A549 (cell line): ENCODE results near the gene ARL3. TPM values are rescaled to one million over a fixed set of nuclear protein-coding genes. Genes with fewer than 3 reads are reported as not detected.

Source experiments
- ATAC-seq, 2 experiments: fragments of 200-7000 bp in 1 of 2; fragments of >200 bp in 1 of 2; cut with Nextera tagmentation in 1 of 2; cut with Tn5 transposase in 1 of 2; 3 replicates each; pipeline versions ENCODE4 v1.8.0 to v1.9.1; 2018 to 2020; ENCODE audit warnings: mild to moderate bottlenecking in 1 of 2, moderate library complexity in 1 of 2
- CTCF ChIA-PET: fragments of 300-600 bp; sonication (Branson Sonifier 250); formaldehyde crosslinking; extraction: SDS; loops from one replicate; lab custom pipeline; 2021; ENCODE audit warnings: antibody characterized with exemption, inconsistent platforms; lab: Yijun Ruan, JAX
- POLR2A ChIA-PET: fragments of 350-600 bp; formaldehyde crosslinking; extraction: SDS; loops from one replicate; lab custom pipeline; 2021; ENCODE audit warnings: antibody characterized with exemption, inconsistent platforms; lab: Yijun Ruan, JAX
- DNase-seq, 2 experiments: peaks; one replicate each; pipeline versions ENCODE4 v3.0.0 to v3.0.0-alpha.2; 2011 to 2016; ENCODE audit warnings: low read depth in 1 of 2, low spot score in 1 of 2
- FAIRE-seq: peaks from 2 replicates; lab custom pipeline; 2011; peaks lifted over from hg19 to GRCh38; lab: Jason Lieb, UNC
- H3K27ac ChIP-seq, 2 experiments: fragments of >200 bp; sonication (Bioruptor Twin); formaldehyde crosslinking; 3 replicates each; pipeline ENCODE4 v1.5.1; 2016 to 2017
- H3K4me1 ChIP-seq: fragments of >200 bp; sonication (Bioruptor Twin); formaldehyde crosslinking; 3 replicates; pipeline ENCODE4 v1.6.1; 2016
- H3K4me2 ChIP-seq: fragments of >200 bp; sonication (Bioruptor Twin); formaldehyde crosslinking; 3 replicates; pipeline ENCODE4 v1.6.1; 2016
- H3K4me3 ChIP-seq: fragments of >200 bp; sonication (Bioruptor Twin); formaldehyde crosslinking; 3 replicates; pipeline ENCODE4 v1.5.1; 2016
- H3K9me3 ChIP-seq: fragments of >200 bp; sonication (Bioruptor Twin); formaldehyde crosslinking; 3 replicates; pipeline ENCODE4 v1.6.1; 2016
- ATOH8 ChIP-seq: fragments of 250-450 bp; sonication (Bioruptor Pico); IDR thresholded peaks from 2 replicates; pipeline ENCODE4 v1.5.0; 2020; ENCODE audit warnings: low read depth, mild to moderate bottlenecking, moderate library complexity
- BCL3 ChIP-seq: fragments of >200 bp; sonication (Bioruptor Twin); formaldehyde crosslinking; IDR thresholded peaks from 3 replicates; pipeline ENCODE4 v1.6.1; 2016
- CBX8 ChIP-seq: fragments of 200-600 bp; sonication (generic); IDR thresholded peaks from 2 replicates; pipeline ENCODE4 v1.6.1; 2016
- CHD4 ChIP-seq: fragments of 200-600 bp; sonication (generic); IDR thresholded peaks from 2 replicates; pipeline ENCODE4 v1.6.1; 2016; ENCODE audit warnings: antibody characterized with exemption, mild to moderate bottlenecking, borderline replicate concordance
- EP300 ChIP-seq, 2 experiments: fragments of >200 bp; sonication (Bioruptor Twin); formaldehyde crosslinking; IDR thresholded peaks; 2 replicates in 1 of 2; 3 replicates in 1 of 2; pipeline ENCODE4 v1.6.1; 2016 to 2017
- ESRRA ChIP-seq: fragments of 150-350 bp; IDR thresholded peaks from 2 replicates; pipeline ENCODE4 v1.6.1; 2014; ENCODE audit warnings: mild to moderate bottlenecking, low read length, borderline replicate concordance
- FOSL2 ChIP-seq, 2 experiments: fragments of 450-650 bp in 1 of 2; fragments of >200 bp in 1 of 2; sonication (Bioruptor Twin) in 1 of 2; formaldehyde crosslinking; IDR thresholded peaks; 2 replicates each; pipeline versions ENCODE4 v1.5.0 to v1.6.1; 2016 to 2020; ENCODE audit warnings: mild to moderate bottlenecking in 1 of 2, moderate library complexity in 1 of 2
- HEYL ChIP-seq: fragments of 250-450 bp; sonication (Bioruptor Pico); IDR thresholded peaks from 2 replicates; pipeline ENCODE4 v1.8.0; 2021; ENCODE audit warnings: mild to moderate bottlenecking, moderate library complexity
- HOXA7 ChIP-seq: fragments of 250-450 bp; sonication (Bioruptor Pico); IDR thresholded peaks from 2 replicates; pipeline ENCODE4 v1.5.0; 2020; ENCODE audit warnings: mild to moderate bottlenecking, moderate library complexity
- HOXB5 ChIP-seq: fragments of 250-450 bp; sonication (Bioruptor Pico); IDR thresholded peaks from 2 replicates; pipeline ENCODE4 v1.5.0; 2020; ENCODE audit warnings: mild to moderate bottlenecking, moderate library complexity
- JUNB ChIP-seq: fragments of >200 bp; sonication (Bioruptor Twin); formaldehyde crosslinking; IDR thresholded peaks from 2 replicates; pipeline ENCODE4 v1.6.1; 2016
- KDM1A ChIP-seq: fragments of 200-600 bp; sonication (generic); IDR thresholded peaks from 2 replicates; pipeline ENCODE4 v1.6.1; 2016; ENCODE audit warnings: low read depth, mild to moderate bottlenecking
- KDM5A ChIP-seq: fragments of 200-600 bp; sonication (generic); IDR thresholded peaks from 2 replicates; pipeline ENCODE4 v1.6.1; 2016; ENCODE audit warnings: antibody characterized with exemption, mild to moderate bottlenecking
- MAFK ChIP-seq: fragments of 450-650 bp; IDR thresholded peaks from 2 replicates; pipeline ENCODE4 v1.6.1; 2014; ENCODE audit not compliant: partially characterized antibody
- NFE2L2 ChIP-seq: fragments of 150-350 bp; conservative IDR thresholded peaks from 2 replicates; pipeline ENCODE4 v1.6.1; 2014; ENCODE audit warnings: low read length
- PBX3 ChIP-seq: IDR thresholded peaks from 2 replicates; pipeline ENCODE4 v1.6.1; 2012
- POLR2A ChIP-seq: IDR thresholded peaks from 2 replicates; pipeline ENCODE4 v1.6.1; 2012; ENCODE audit warnings: mild to moderate bottlenecking, low read length
- REST ChIP-seq: fragments of 200-600 bp; sonication (generic); IDR thresholded peaks from 2 replicates; pipeline ENCODE4 v1.6.1; 2016; ENCODE audit warnings: antibody characterized with exemption, mild to moderate bottlenecking, moderate library complexity
- RNF2 ChIP-seq: fragments of 200-600 bp; sonication (generic); IDR thresholded peaks from 2 replicates; pipeline ENCODE4 v1.6.1; 2016; ENCODE audit warnings: low read depth, mild to moderate bottlenecking, antibody characterized with exemption, moderate library complexity, borderline replicate concordance
- ZC3H11A ChIP-seq: fragments of 450-650 bp; IDR thresholded peaks from 2 replicates; pipeline ENCODE4 v1.6.1; 2014; ENCODE audit warnings: antibody characterized with exemption, mild to moderate bottlenecking
- ZSCAN20 ChIP-seq: fragments of 250-450 bp; sonication (Bioruptor Pico); IDR thresholded peaks from 2 replicates; pipeline ENCODE4 v1.8.0; 2022; ENCODE audit warnings: mild to moderate bottlenecking, moderate library complexity
- WGBS: methylation state at CpG from one replicate; pipeline ENCODE4 v1.1.6; 2017; ENCODE audit errors: missing lambda C conversion rate; 5-methylcytosine and 5-hydroxymethylcytosine counted together
- polyA plus RNA-seq, 4 experiments: library from polyadenylated mRNA; depleted of rRNA in 3 of 4; stranded (reverse); fragments of >200 nt; fragmentation: RNase III in 1 of 4; extraction: RNeasy Plus Mini Kit Qiagen cat#74134 plus additional on column Dnase treatment in 1 of 4; gene quantifications; 2 replicates in 3 of 4; 3 replicates in 1 of 4; pipeline ENCODE4 v1.2.3, GENCODE V29; 2011 to 2017

Gene ARL3
- polyA plus RNA-seq, 2 of the 4 experiments (the other 2 are of a cell fraction) = 20.2 to 21.3 TPM

- TF ChIP-seq ZC3H11A = no peak
- no peak for TF ChIP-seq HOXA7
- no peak for TF ChIP-seq PBX3
- no peak for TF ChIP-seq CHD4
Measured at GRCh38 chr10:102654969-102655368, 59.2 kb downstream of the ARL3 start (continued).

GRCh38 chr10:102654566-102654965 lies 59.6 kb downstream of the ARL3 start:
- WGBS = 85% methylated on average over 5 of the region's 7 CpGs
- DNase-seq (no peak), FAIRE-seq (no peak), ATAC-seq (no peak)
- Histone ChIP-seq H3K4me1 (peaks cover 29% of the 10 kb centered on the region), H3K4me2 (no peak overlapping the region), H3K9me3 (no peaks in the 10 kb centered on the region), H3K27ac (no peak overlapping the region), H3K4me3 (no peak overlapping the region)
- ChIA-PET CTCF (interaction anchor here (1.2 to 6.5 kb wide), 6 partner anchors 9 to 26 kb away, joined by 3 to 38 read pairs (median 6); partner anchors contain the start of gene TRIM8), POLR2A (interaction anchor here (1.5 kb wide), 1 partner anchor 9 kb away, joined by 4 read pairs; no protein-coding TSS in a partner anchor)
- TF ChIP-seq ATOH8 (CRISPR knock-in tag) (no peak), CHD4 (no peak), NFE2L2 (no peak), RNF2 (no peak), EP300 (IDR thresholded peaks at IDR 0.05) (no peak), FOSL2 (IDR thresholded peaks at IDR 0.05) (no peak), FOSL2 (CRISPR knock-in tag; IDR thresholded peaks at IDR 0.05) (no peak), JUNB (no peak), HOXB5 (CRISPR knock-in tag) (no peak), KDM5A (no peak), ZSCAN20 (CRISPR knock-in tag) (no peak), HEYL (CRISPR knock-in tag) (no peak), REST (no peak), POLR2A (no peak), KDM1A (no peak), CBX8 (no peak)

GRCh38 chr10:102653060-102653459 lies 61.1 kb downstream of the ARL3 start:
- no peak for TF ChIP-seq ESRRA
- TF ChIP-seq BCL3 = no peak
- TF ChIP-seq MAFK = no peak
- TF ChIP-seq ZC3H11A = no peak
- no peak for TF ChIP-seq KDM1A
- Histone ChIP-seq H3K4me1 (peaks cover 27% of the 10 kb centered on the region), H3K9me3 (no peaks in the 10 kb centered on the region), H3K27ac (no peak overlapping the region), H3K4me2 (no peak overlapping the region), H3K4me3 (no peak overlapping the region)
- ChIA-PET POLR2A (no interaction called here), CTCF (interaction anchor here (0.6 to 6.5 kb wide), 5 partner anchors 8 to 27 kb away, joined by 4 to 38 read pairs (median 6); partner anchors contain the start of gene TRIM8)
- ATAC-seq = no peak
- 82% methylated on average over 1 of the region's 1 CpG for WGBS
- no peak for FAIRE-seq
- no peak for DNase-seq
